Skeletal muscle satellite cell (primary cell): ENCODE measurements around the gene EHMT2.
"Not testable (repeated sequence)": the region's sequence is repeated elsewhere in the genome, so short reads cannot be mapped to it uniquely, and the experiment has no call there.

Experiments used
- H3K27me3 ChIP-seq: 2 replicates; pipeline ENCODE4 v1.7.0; 2013; ENCODE audit warnings: low read length; ENCODE audit not compliant: control insufficient read depth, insufficient read depth
- H3K36me3 ChIP-seq: 2 replicates; pipeline ENCODE4 v1.7.0; 2013; ENCODE audit warnings: mild to moderate bottlenecking, control low read depth, low read length; ENCODE audit not compliant: insufficient read depth
- H3K4me1 ChIP-seq: 2 replicates; pipeline ENCODE4 v1.7.0; 2013; ENCODE audit warnings: low read length; ENCODE audit not compliant: control insufficient read depth, insufficient read depth
- H3K4me2 ChIP-seq: 2 replicates; pipeline ENCODE4 v1.7.0; 2013; ENCODE audit warnings: mild to moderate bottlenecking, low read length
- H3K4me3 ChIP-seq: 2 replicates; pipeline ENCODE4 v1.7.0; 2013; ENCODE audit warnings: low read length
- H3K9ac ChIP-seq: 2 replicates; pipeline ENCODE4 v1.7.0; 2013; ENCODE audit warnings: mild to moderate bottlenecking, low read depth, low read length, moderate library complexity
- H3K9me3 ChIP-seq: replicated peaks from 2 replicates; pipeline ENCODE4 v1.7.0; 2013; ENCODE audit warnings: mild to moderate bottlenecking, control low read depth, low read length

EHMT2 gene

DNA sequence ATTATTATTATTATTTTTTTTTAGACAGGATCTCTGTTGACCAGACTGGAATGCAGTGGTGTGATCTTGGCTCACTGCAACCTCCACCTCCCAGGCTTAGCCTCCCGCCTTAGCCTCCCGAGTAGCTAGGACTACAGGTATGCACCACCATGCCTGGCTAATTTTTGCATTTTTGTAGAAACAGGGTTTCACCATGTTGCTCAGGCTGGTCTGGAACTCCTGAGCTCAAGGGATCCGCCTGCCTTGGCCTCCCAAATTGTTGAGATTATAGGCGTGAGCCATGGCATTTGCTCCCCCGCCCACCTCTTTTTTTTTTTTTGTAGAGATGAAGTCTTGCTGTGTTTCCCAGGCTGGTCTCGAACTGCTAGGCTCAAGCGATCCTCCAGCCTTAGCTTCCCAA lies 11.8 kb upstream of the EHMT2 start:
- H3K36me3 ChIP-seq, H3K4me3 ChIP-seq, H3K9ac ChIP-seq, H3K4me2 ChIP-seq, H3K9me3 ChIP-seq, H3K27me3 ChIP-seq: not testable (repeated sequence)
- H3K4me1 ChIP-seq: peaks cover 35% of the 10 kb centered on the region

DNA sequence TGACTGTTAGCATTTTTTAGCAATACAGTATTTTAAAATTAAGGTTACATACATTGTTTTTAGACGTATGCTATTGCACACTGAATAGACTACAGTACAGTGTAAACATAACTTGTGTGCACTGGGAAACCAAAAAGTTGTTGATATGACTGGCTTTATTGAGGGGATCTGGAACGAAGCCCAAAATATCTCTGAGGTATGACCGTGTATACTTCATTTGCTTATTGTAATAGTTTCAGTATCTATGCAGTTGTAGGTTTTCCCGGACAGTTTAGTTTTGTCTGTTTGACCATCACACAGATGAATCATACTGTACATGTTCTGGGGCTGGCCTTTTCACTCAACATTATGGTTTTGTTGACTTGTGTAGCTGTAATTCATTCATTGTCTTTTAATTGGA lies 11.3 kb upstream of the EHMT2 start:
- H3K4me3 ChIP-seq: no peak overlapping the region
- H3K36me3 ChIP-seq: no peaks in the 10 kb centered on the region
- peaks cover 5% of the 10 kb centered on the region for H3K27me3 ChIP-seq
- no peak overlapping the region for H3K4me2 ChIP-seq
- H3K4me1 ChIP-seq: peaks cover 35% of the 10 kb centered on the region
- H3K9me3 ChIP-seq: no peaks in the 10 kb centered on the region
- H3K9ac ChIP-seq: no peak overlapping the region

- not testable (repeated sequence) for H3K9me3 ChIP-seq, H3K4me3 ChIP-seq, H3K9ac ChIP-seq, H3K27me3 ChIP-seq, H3K4me2 ChIP-seq, H3K36me3 ChIP-seq
- peaks cover 35% of the 10 kb centered on the region for H3K4me1 ChIP-seq
Measured at GRCh38 chr6:31908255-31908654, 10.8 kb upstream of the EHMT2 start.

DNA sequence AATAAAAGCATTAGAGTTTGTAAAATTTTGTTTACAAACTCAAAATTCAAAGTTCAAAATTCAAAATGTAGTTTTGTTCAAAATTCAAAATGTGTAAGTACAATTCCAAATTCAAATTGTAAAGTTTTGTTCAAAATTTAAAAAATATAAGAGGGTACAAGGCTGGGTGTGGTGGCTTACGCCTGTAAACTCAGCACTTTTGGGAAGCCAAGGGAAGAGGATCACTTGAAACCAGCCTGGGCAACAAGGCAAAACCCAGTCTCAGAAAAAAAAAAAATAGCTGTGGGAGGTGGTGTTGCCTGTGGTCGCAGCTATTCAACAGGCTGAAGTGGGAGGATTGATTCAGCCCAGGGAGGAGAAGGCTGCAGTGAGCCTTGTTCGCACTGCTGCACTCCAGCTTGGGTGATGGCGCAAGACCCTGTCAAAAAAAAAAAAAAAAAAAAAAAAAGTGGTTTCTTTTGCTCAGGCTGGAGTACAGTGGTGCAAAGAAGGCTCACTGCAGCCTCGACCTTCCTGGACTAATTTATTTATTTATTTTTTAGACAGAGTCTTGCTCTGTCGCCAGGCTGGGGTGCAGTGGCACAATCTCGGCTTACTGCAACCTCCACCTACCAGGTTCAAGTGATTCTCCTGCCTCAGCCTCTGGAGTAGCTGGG lies 9.8 kb upstream of the EHMT2 start:
- H3K4me3 ChIP-seq: no peak overlapping the region
- peaks cover 42% of the 10 kb centered on the region for H3K4me1 ChIP-seq
- H3K27me3 ChIP-seq: peaks cover 5% of the 10 kb centered on the region
- no peaks in the 10 kb centered on the region for H3K36me3 ChIP-seq
- no peaks in the 10 kb centered on the region for H3K9me3 ChIP-seq
- no peak overlapping the region for H3K9ac ChIP-seq
- no peak overlapping the region for H3K4me2 ChIP-seq

DNA sequence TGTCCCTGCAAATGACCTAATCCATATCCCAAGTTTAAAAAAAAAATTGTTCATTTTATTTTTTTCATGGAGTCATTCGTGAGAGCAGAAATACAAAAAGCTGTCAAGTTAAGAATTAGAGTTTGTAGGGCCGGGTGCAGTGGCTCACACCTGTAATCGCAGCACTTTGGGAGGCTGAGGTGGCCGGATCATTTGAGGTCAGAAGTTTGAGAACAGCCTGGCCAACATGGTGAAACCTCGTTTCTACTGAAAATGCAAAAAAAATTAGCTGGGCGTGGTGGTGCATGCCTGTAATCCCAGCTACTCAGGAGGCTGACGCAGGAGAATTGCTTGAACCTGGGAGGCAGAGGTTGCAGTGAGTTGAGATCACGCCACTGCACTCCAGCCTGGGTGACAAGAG lies 9.2 kb upstream of the EHMT2 start:
- H3K9ac ChIP-seq: not testable (repeated sequence)
- H3K4me1 ChIP-seq: peaks cover 38% of the 10 kb centered on the region

GRCh38 chr6:31906122-31906521 lies 8.6 kb upstream of the EHMT2 start:
- peaks cover 5% of the 10 kb centered on the region for H3K27me3 ChIP-seq
- no peak overlapping the region for H3K4me3 ChIP-seq
- peaks cover 38% of the 10 kb centered on the region for H3K4me1 ChIP-seq
- no peak overlapping the region for H3K4me2 ChIP-seq
- no peaks in the 10 kb centered on the region for H3K36me3 ChIP-seq
- H3K9me3 ChIP-seq: no peaks in the 10 kb centered on the region
- no peak overlapping the region for H3K9ac ChIP-seq

More for the DNA sequence above, 9.2 kb upstream of the EHMT2 start:
- H3K4me2 ChIP-seq, H3K4me3 ChIP-seq, H3K36me3 ChIP-seq, H3K27me3 ChIP-seq, H3K9me3 ChIP-seq: not testable (repeated sequence)

- Histone ChIP-seq H3K36me3 (no peaks in the 10 kb centered on the region), H3K4me2 (no peak overlapping the region), H3K9me3 (no peaks in the 10 kb centered on the region), H3K4me1 (peaks cover 35% of the 10 kb centered on the region), H3K27me3 (peaks cover 5% of the 10 kb centered on the region), H3K9ac (no peak overlapping the region), H3K4me3 (no peak overlapping the region)
Measured at GRCh38 chr6:31905041-31905440, 7.5 kb upstream of the EHMT2 start.

- H3K4me3 ChIP-seq: no peak overlapping the region
- H3K9me3 ChIP-seq: no peaks in the 10 kb centered on the region
- H3K4me2 ChIP-seq: no peak overlapping the region
- peaks cover 25% of the 10 kb centered on the region for H3K4me1 ChIP-seq
- H3K9ac ChIP-seq: no peak overlapping the region
- H3K27me3 ChIP-seq: peaks cover 5% of the 10 kb centered on the region
- no peaks in the 10 kb centered on the region for H3K36me3 ChIP-seq
Measured at GRCh38 chr6:31903957-31904356, 6.5 kb upstream of the EHMT2 start.

DNA sequence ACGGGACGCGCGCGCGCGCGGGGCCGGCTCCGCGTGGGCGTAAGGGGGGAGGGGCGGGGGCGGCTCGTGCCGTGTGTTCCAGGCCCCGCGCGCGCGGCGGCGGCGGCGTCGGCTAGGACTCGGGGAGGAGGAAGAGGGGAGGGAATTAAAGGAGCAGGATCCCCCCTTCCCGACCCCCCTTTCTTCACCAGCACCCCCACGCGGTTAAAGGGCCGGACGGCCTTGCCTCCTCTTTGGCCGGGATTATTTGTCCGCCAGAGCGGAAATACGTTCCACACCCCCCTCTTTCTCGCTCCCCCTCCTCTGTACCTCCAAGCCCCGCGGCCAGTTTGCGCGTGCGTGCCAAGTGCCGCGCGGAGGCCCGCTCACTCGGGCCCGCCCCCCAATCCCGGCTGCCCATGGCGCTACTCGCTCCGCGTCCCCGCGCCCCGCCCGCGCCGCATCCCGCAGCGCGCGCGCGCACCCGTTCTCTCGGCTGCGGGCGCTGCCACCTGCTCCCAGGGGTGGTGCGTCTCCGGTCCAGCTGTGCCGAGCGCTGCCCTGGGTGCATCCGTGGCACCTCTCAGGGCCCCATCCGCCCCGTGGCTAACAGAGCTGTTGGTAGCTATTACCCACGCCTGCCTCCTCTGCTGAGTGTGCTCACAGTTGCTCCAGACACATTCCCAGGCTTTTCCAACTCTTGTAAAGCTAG lies 4.6 kb upstream of the EHMT2 start, which contains the start of gene ZBTB12:
TSS of gene ZBTB12 (minus strand) at position 134 of the 691 bp plus-strand sequence. CDS start 781 bp downstream, outside the sequence.
- H3K36me3 ChIP-seq: no peaks in the 10 kb centered on the region
- H3K4me3 ChIP-seq: peak within 1 kb of the TSS; percentile 77
- H3K27me3 ChIP-seq: peaks cover 5% of the 10 kb centered on the region
- H3K9ac ChIP-seq: peak within 1 kb of the TSS; percentile 74
- H3K9me3 ChIP-seq: no peaks in the 10 kb centered on the region
- peak within 1 kb of the TSS; percentile 90 for H3K4me2 ChIP-seq
- H3K4me1 ChIP-seq: peaks cover 19% of the 10 kb centered on the region

DNA sequence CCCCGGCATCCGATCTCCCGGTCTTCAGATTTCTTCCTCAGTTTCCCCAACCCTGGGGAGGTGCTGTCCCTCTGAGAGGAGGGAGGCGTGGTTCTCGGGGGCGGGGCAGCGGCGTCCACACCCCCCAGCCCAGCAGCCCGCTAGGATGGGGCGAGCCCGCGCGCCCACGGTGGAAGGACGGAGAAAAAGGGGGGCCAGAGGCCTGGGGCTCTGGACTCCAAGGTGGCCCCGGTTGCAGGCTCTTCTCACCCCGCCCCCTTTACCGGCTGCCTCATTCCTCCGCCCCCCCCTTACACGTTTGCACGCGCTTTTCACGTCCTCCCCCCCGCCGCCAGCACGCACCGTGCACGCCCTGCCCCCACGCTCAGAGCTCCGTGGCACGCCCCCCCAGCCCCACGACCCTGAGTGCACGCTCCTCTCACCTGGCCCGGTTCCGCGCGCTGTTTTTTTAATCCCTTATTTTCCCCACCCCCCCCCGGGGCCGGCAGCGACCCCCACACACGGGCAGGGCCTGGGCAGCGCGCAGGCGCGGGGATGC lies 4.0 kb upstream of the EHMT2 start:
- Histone ChIP-seq H3K4me2 (peak overlapping the region; percentile 90), H3K9ac (peak overlapping the region; percentile 74), H3K4me3 (peak overlapping the region; percentile 77), H3K9me3 (no peaks in the 10 kb centered on the region), H3K36me3 (no peaks in the 10 kb centered on the region), H3K27me3 (peaks cover 5% of the 10 kb centered on the region), H3K4me1 (peaks cover 22% of the 10 kb centered on the region)

DNA sequence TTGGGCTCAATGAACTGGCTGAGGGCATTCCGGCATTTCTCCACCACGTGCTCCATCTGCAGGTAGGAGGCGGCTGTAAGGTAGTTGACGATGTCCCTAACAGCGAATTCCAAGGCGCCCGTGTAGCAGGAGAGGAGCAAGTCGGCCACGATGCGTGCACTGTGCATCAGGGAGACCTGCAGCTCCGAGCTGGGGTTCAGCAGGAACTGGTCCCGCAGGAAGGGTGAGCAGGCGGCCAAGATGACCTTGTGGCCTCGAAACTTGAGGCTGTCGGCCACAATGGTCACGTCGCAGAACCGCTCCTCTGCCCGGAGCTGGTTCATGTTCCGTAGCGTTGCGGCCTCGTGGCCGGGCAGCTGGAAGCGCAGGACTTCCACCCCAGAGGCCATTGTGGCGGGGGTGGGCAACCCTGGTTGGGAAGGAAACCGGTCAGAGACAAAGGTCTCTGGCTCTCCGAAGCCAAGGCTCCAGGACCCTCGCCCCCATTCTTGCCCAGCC lies 3.5 kb upstream of the EHMT2 start:
- Histone ChIP-seq H3K36me3 (no peaks in the 10 kb centered on the region), H3K9ac (peak overlapping the region; percentile 74), H3K9me3 (no peaks in the 10 kb centered on the region), H3K27me3 (peaks cover under 1% of the 10 kb centered on the region), H3K4me2 (peak overlapping the region; percentile 90), H3K4me1 (peaks cover 27% of the 10 kb centered on the region), H3K4me3 (peak overlapping the region; percentile 77)
